Endothelial cell of umbilical vein (primary cell): Measurements from ENCODE around the gene TFCP2. TPM values are rescaled to one million over a fixed set of nuclear protein-coding genes. Genes with fewer than 3 reads are reported as not detected.

Experiments
- BruUV-seq: library from RNA; stranded (reverse); fragments of 400-500 nt; replicated peaks from 2 replicates; lab custom pipeline; 2021; lab: Mats Ljungman, UMichigan
- CTCF ChIA-PET: fragments of 300-600, 350-600 bp; sonication (Branson Sonifier 250); formaldehyde crosslinking; loops from one replicate; lab custom pipeline; 2021; ENCODE audit warnings: antibody characterized with exemption, inconsistent platforms; lab: Charles Lee
- POLR2A ChIA-PET: fragments of 300-600, 350-600 bp; sonication (Branson Sonifier 250); formaldehyde crosslinking; loops from one replicate; lab custom pipeline; 2021; ENCODE audit warnings: antibody characterized with exemption, inconsistent platforms; lab: Charles Lee
- DNase-seq: peaks from one replicate; pipeline ENCODE4 v3.0.0-alpha.2; 2011; ENCODE audit warnings: low read depth, low spot score
- FAIRE-seq: peaks from 2 replicates; lab custom pipeline; 2011; peaks lifted over from hg19 to GRCh38; lab: Jason Lieb, UNC
- H2AFZ ChIP-seq: 2 replicates; pipeline ENCODE4 v1.6.0; 2012; ENCODE audit warnings: low read depth, low read length, control low read depth, inconsistent platforms
- H3K27ac ChIP-seq: 2 replicates; pipeline ENCODE4 v1.5.1; 2011; ENCODE audit warnings: low read depth, mild to moderate bottlenecking, control low read depth, low read length, moderate library complexity; ENCODE audit not compliant: insufficient read depth
- H3K27me3 ChIP-seq, 2 experiments: 2 replicates each; pipeline versions ENCODE4 v1.6.0 to v1.6.1; 2011; ENCODE audit warnings: low read length in 2 of 2, mixed read lengths in 1 of 2; ENCODE audit not compliant: control insufficient read depth in 2 of 2, insufficient read depth in 2 of 2
- H3K36me3 ChIP-seq, 2 experiments: 2 replicates in 1 of 2; 3 replicates in 1 of 2; pipeline ENCODE4 v1.5.1; 2011; ENCODE audit warnings: low read length in 2 of 2, mild to moderate bottlenecking in 1 of 2, moderate library complexity in 1 of 2; ENCODE audit not compliant: control insufficient read depth in 2 of 2, insufficient read depth in 2 of 2; ENCODE audit errors: extremely low read depth in 1 of 2
- H3K4me1 ChIP-seq: 3 replicates; pipeline ENCODE4 v1.5.1; 2011; ENCODE audit warnings: mild to moderate bottlenecking, low read length; ENCODE audit not compliant: control insufficient read depth, insufficient read depth; ENCODE audit errors: extremely low read depth
- H3K4me2 ChIP-seq: 2 replicates; pipeline ENCODE4 v1.6.1; 2011; ENCODE audit warnings: low read length, control low read depth, mixed read lengths; ENCODE audit not compliant: insufficient read depth
- H3K4me3 ChIP-seq, 3 experiments: fragments of 200-600 bp in 1 of 3; sonication (generic), shearing (Covaris generic) in 1 of 3; replicated peaks in 1 of 3; 2 replicates each; pipeline ENCODE4 v1.5.1; 2011 to 2016; ENCODE audit warnings: control low read depth in 3 of 3, low read length in 3 of 3, mild to moderate bottlenecking in 2 of 3, inconsistent platforms in 1 of 3, low read depth in 1 of 3, moderate library complexity in 1 of 3; ENCODE audit not compliant: insufficient read depth in 1 of 3
- H3K79me2 ChIP-seq: 2 replicates; pipeline ENCODE4 v1.6.0; 2012; ENCODE audit warnings: low read length, inconsistent platforms; ENCODE audit not compliant: control insufficient read depth, insufficient read depth
- H3K9ac ChIP-seq: replicated peaks from 2 replicates; pipeline ENCODE3; 2011; ENCODE audit warnings: low read length, control low read depth; ENCODE audit not compliant: insufficient read depth; ENCODE audit errors: extremely low read depth
- H3K9me1 ChIP-seq: replicated peaks from 3 replicates; pipeline ENCODE4 v1.6.0; 2011; ENCODE audit warnings: mild to moderate bottlenecking, low read length; ENCODE audit not compliant: control insufficient read depth, insufficient read depth; ENCODE audit errors: extremely low read depth
- H3K9me3 ChIP-seq: replicated peaks from 2 replicates; pipeline ENCODE4 v1.5.1; 2012; ENCODE audit warnings: low read length, inconsistent platforms; ENCODE audit not compliant: control insufficient read depth, insufficient read depth
- H4K20me1 ChIP-seq: replicated peaks from 2 replicates; pipeline ENCODE3; 2011; ENCODE audit warnings: mild to moderate bottlenecking, low read length; ENCODE audit not compliant: control insufficient read depth, insufficient read depth; ENCODE audit errors: extremely low read depth
- CTCF ChIP-seq, 2 donors: IDR thresholded peaks; 1 replicate in 1 of 2; 2 replicates in 1 of 2; pipeline ENCODE4 v1.5.1; 2011; ENCODE audit warnings: low read length in 2 of 2, mild to moderate bottlenecking in 2 of 2, moderate library complexity in 2 of 2, control low read depth in 1 of 2, inconsistent platforms in 1 of 2, low read depth in 1 of 2; ENCODE audit not compliant: insufficient read depth in 1 of 2; ENCODE audit errors: extremely low read depth in 1 of 2
- EZH2 ChIP-seq: IDR thresholded peaks from 2 replicates; pipeline ENCODE4 v1.6.1; 2012; ENCODE audit warnings: borderline replicate concordance, low read depth, mild to moderate bottlenecking, moderate library complexity, low read length, inconsistent platforms; ENCODE audit not compliant: severe bottlenecking
- FOS ChIP-seq: IDR thresholded peaks from 2 replicates; pipeline ENCODE4 v1.6.1; 2011; ENCODE audit warnings: mild to moderate bottlenecking, low read length, moderate library complexity, borderline replicate concordance; ENCODE audit not compliant: insufficient read depth
- GATA2 ChIP-seq: IDR thresholded peaks from 2 replicates; pipeline ENCODE4 v1.7.0; 2011; ENCODE audit warnings: low read depth, mild to moderate bottlenecking, moderate library complexity, mixed read lengths, low read length; ENCODE audit not compliant: insufficient read length, insufficient read depth
- JUN ChIP-seq: IDR thresholded peaks from 2 replicates; pipeline ENCODE4 v1.6.1; 2011; ENCODE audit warnings: borderline replicate concordance, low read depth; ENCODE audit not compliant: insufficient read length, insufficient read depth
- MAX ChIP-seq: IDR thresholded peaks from 2 replicates; pipeline ENCODE4 v1.6.1; 2011; ENCODE audit not compliant: insufficient read depth, insufficient read length
- MYC ChIP-seq: IDR thresholded peaks from one replicate; pipeline ENCODE4 v1.6.1; 2011; ENCODE audit warnings: mild to moderate bottlenecking, low read depth, low read length
- POLR2A ChIP-seq: IDR thresholded peaks from 2 replicates; pipeline ENCODE4 v1.6.1; 2012; ENCODE audit warnings: low read depth, mild to moderate bottlenecking, control low read depth, low read length
- POLR2AphosphoS5 ChIP-seq: IDR thresholded peaks from 2 replicates; pipeline ENCODE4 v1.6.1; 2012; ENCODE audit warnings: low read depth, mild to moderate bottlenecking, control low read depth, low read length, moderate library complexity; ENCODE audit not compliant: insufficient read depth
- dilution Hi-C: fragments of 300-500 bp; cut with MboI; formaldehyde crosslinking; loops from one replicate; pipeline ENCODE4 v1.15.0; 2019; ENCODE audit warnings: low sequenced_read_pairs; ENCODE audit not compliant: extremely low pct_ligation_motif_present
- intact Hi-C: fragments of 100-400 bp; cut with micrococcal nuclease; formaldehyde crosslinking; loops from one replicate; pipeline ENCODE4 v1.10.0; 2022
- polyA plus RNA-seq, 4 experiments: library from polyadenylated mRNA; depleted of rRNA in 3 of 4; stranded (reverse) in 3 of 4; unstranded in 1 of 4; fragments of >200 nt; gene quantifications; 2 replicates each; pipeline versions ENCODE4 v1.2.1 to v1.2.3, GENCODE V29; 2011 to 2012; ENCODE audit warnings: missing spikeins in 1 of 4
- total RNA-seq: library from RNA; stranded (reverse); gene quantifications from 2 replicates; pipeline ENCODE4 v1.2.3, GENCODE V29; 2021

TFCP2 gene
- total and polyA plus RNA-seq, 2 donors (not counting 3 experiments of a cell fraction or from before 2014, with no cell fraction given), result 10.2 to 28.6 TPM

- no peak for FAIRE-seq
- no peaks in the 10 kb centered on the region for H3K4me1 ChIP-seq
- intact Hi-C loops, result no loop called here
- no peak overlapping the region for H3K4me3 ChIP-seq
- H3K4me2 ChIP-seq, result no peak overlapping the region
- no TSS peak for BruUV-seq
- H3K27ac ChIP-seq, result no peak overlapping the region
- no peaks in the 10 kb centered on the region for H3K79me2 ChIP-seq
- H4K20me1 ChIP-seq, result no peaks in the 10 kb centered on the region
- peak; percentile 6 for DNase-seq
- ChIA-PET POLR2A (no interaction called here), CTCF (no interaction called here)
- dilution Hi-C loops, result no loop called here
- TF ChIP-seq MAX (no peak), MYC (no peak), FOS (no peak), POLR2A (no peak), POLR2AphosphoS5 (no peak), GATA2 (no peak), EZH2 (no peak), JUN (no peak), CTCF (IDR thresholded peaks at IDR 0.05; ENCODE audit: extremely low read depth in 1 of 2, insufficient read depth in 1 of 2, low read depth in 1 of 2, low read length in 2 of 2) (no peak)
- no peaks in the 10 kb centered on the region for H3K9me3 ChIP-seq
- no peak overlapping the region for H2AFZ ChIP-seq
- peaks cover 0 to 2% of the 10 kb centered on the region in 2 experiments for H3K36me3 ChIP-seq
- H3K27me3 ChIP-seq, result no peaks in the 10 kb centered on the region
- no peaks in the 10 kb centered on the region for H3K9me1 ChIP-seq
- no peak overlapping the region for H3K9ac ChIP-seq
Observed at GRCh38 chr12:51115533-51115932, 57.4 kb downstream of the TFCP2 start.
